ENCODE measurements around the gene TAX1BP3. TPM values are rescaled to one million over a fixed set of nuclear protein-coding genes. Genes with fewer than 3 reads are reported as not detected.

Gene TAX1BP3
- polyA plus RNA-seq, 3 donors: 29.6 to 71.8 (median 70.9) TPM

- no peak overlapping the region for H3K9ac ChIP-seq (ENCODE audit: insufficient read depth, low read length, poor library complexity, severe bottlenecking)
- Mint-ChIP-seq H3K9me3 (peaks cover 0 to 3% (median 0%) of the 10 kb centered on the region in 7 donors), H3K4me1 (peaks cover 19% of the 10 kb centered on the region), H3K27ac (peak overlapping the region in 1 of 7 donors; percentile 36), H3K4me3 (no peak overlapping the region), H3K36me3 (peaks cover 0 to 1% of the 10 kb centered on the region in 2 donors), H3K27me3 (ENCODE audit: low read depth in 3 of 3) (peaks cover 9 to 28% (median 26%) of the 10 kb centered on the region in 3 donors)
- no peak overlapping the region for H3K27ac ChIP-seq (ENCODE audit: low read depth in 1 of 2, low read length in 2 of 2)
- no peaks in the 10 kb centered on the region for H4K20me1 ChIP-seq (ENCODE audit: insufficient read depth, low read length)
- no peak overlapping the region for H2AFZ ChIP-seq (ENCODE audit: insufficient read depth, low read depth, low read length, poor library complexity, severe bottlenecking)
- peaks cover 14 to 20% of the 10 kb centered on the region in 2 donors for H3K4me1 ChIP-seq (ENCODE audit: control insufficient read depth in 1 of 2, insufficient read depth in 2 of 2, low read length in 2 of 2)
- H3K4me3 ChIP-seq (replicated peaks in 1 of 3; ENCODE audit: low read depth in 2 of 3, low read length in 3 of 3): no peak overlapping the region
- H3K9me3 ChIP-seq (replicated peaks in 1 of 2; ENCODE audit: control insufficient read depth in 1 of 2, insufficient read depth in 1 of 2, low read length in 2 of 2): no peaks in the 10 kb centered on the region
- intact Hi-C loops (cut with micrococcal nuclease): no loop called here
- 95% methylated on average over 12 of the region's 16 CpGs for WGBS (ENCODE audit: insufficient coverage)
- no peaks in the 10 kb centered on the region for H3K79me2 ChIP-seq (ENCODE audit: insufficient read depth, low read length)
- no peaks in the 10 kb centered on the region for H3K36me3 ChIP-seq (replicated peaks in 1 of 2; ENCODE audit: control insufficient read depth in 1 of 2, insufficient read depth in 2 of 2, low read length in 2 of 2)
- TF ChIP-seq CTCF (IDR thresholded peaks at IDR 0.05): no peak
- H3K27me3 ChIP-seq (ENCODE audit: control insufficient read depth in 2 of 2, insufficient read depth in 2 of 2, low read length in 2 of 2): peaks cover 0 to 15% of the 10 kb centered on the region in 2 donors
- no peak overlapping the region for H3K4me2 ChIP-seq (replicated peaks; ENCODE audit: extremely low read depth, low read length, poor library complexity, severe bottlenecking)
- no peak for DNase-seq
Observed at GRCh38 chr17:3691617-3692067, 23.3 kb upstream of the TAX1BP3 start.

GRCh38 chr17:3690094-3690715 is 21.8 kb upstream of the TAX1BP3 start:
- Histone ChIP-seq H3K4me3 (replicated peaks in 1 of 3; ENCODE audit: low read depth in 2 of 3, low read length in 3 of 3) (no peak overlapping the region), H4K20me1 (ENCODE audit: insufficient read depth, low read length) (no peaks in the 10 kb centered on the region), H3K9ac (ENCODE audit: insufficient read depth, low read length, poor library complexity, severe bottlenecking) (no peak overlapping the region), H3K79me2 (ENCODE audit: insufficient read depth, low read length) (no peaks in the 10 kb centered on the region), H3K4me2 (replicated peaks; ENCODE audit: extremely low read depth, low read length, poor library complexity, severe bottlenecking) (no peak overlapping the region), H3K9me3 (replicated peaks in 1 of 2; ENCODE audit: control insufficient read depth in 1 of 2, insufficient read depth in 1 of 2, low read length in 2 of 2) (no peaks in the 10 kb centered on the region), H3K36me3 (replicated peaks in 1 of 2; ENCODE audit: control insufficient read depth in 1 of 2, insufficient read depth in 2 of 2, low read length in 2 of 2) (no peaks in the 10 kb centered on the region), H3K4me1 (ENCODE audit: control insufficient read depth in 1 of 2, insufficient read depth in 2 of 2, low read length in 2 of 2) (peaks cover 3 to 9% of the 10 kb centered on the region in 2 donors), H3K27me3 (ENCODE audit: control insufficient read depth in 2 of 2, insufficient read depth in 2 of 2, low read length in 2 of 2) (peaks cover 0 to 11% of the 10 kb centered on the region in 2 donors), H3K27ac (ENCODE audit: low read depth in 1 of 2, low read length in 2 of 2) (no peak overlapping the region), H2AFZ (ENCODE audit: insufficient read depth, low read depth, low read length, poor library complexity, severe bottlenecking) (no peak overlapping the region)
- intact Hi-C loops (cut with micrococcal nuclease): no loop called here
- TF ChIP-seq CTCF (IDR thresholded peaks at IDR 0.05): no peak
- Mint-ChIP-seq H3K27me3 (ENCODE audit: low read depth in 3 of 3) (peaks cover 9 to 20% (median 18%) of the 10 kb centered on the region in 3 donors), H3K9me3 (peaks cover 0 to 3% (median 0%) of the 10 kb centered on the region in 7 donors), H3K4me1 (peaks cover 10% of the 10 kb centered on the region), H3K4me3 (no peak overlapping the region), H3K36me3 (peaks cover 0 to 1% of the 10 kb centered on the region in 2 donors), H3K27ac (no peak overlapping the region)
- no peak for DNase-seq
- 91% methylated on average over 14 of the region's 22 CpGs for WGBS (ENCODE audit: insufficient coverage)
